22Rv1 (cell line): Measurements from ENCODE around the gene SNX25.

ENCODE experiments used
- CTCF ChIP-seq: fragments of 450-650 bp; IDR thresholded peaks from 2 replicates; pipeline ENCODE4 v1.5.1; 2017; ENCODE audit warnings: mild to moderate bottlenecking
- ZFX ChIP-seq: fragments of 450-650 bp; IDR thresholded peaks from 2 replicates; pipeline ENCODE4 v1.6.1; 2017; ENCODE audit warnings: antibody characterized with exemption, borderline replicate concordance

GRCh38 chr4:185222598-185222997 is 13.2 kb downstream of the SNX25 start:
- TF ChIP-seq CTCF = no peak
- TF ChIP-seq ZFX = no peak
